NT2/D1 (cell line): ENCODE results near the gene USP12.

Experiments
- SUZ12 ChIP-seq: IDR thresholded peaks from 2 replicates; pipeline ENCODE4 v1.6.1; 2011; ENCODE audit not compliant: insufficient read length, insufficient read depth; ENCODE audit errors: extremely low read depth
- YY1 ChIP-seq: IDR thresholded peaks from 2 replicates; pipeline ENCODE4 v1.6.1; 2011; ENCODE audit not compliant: insufficient read length, insufficient read depth
- ZNF274 ChIP-seq: IDR thresholded peaks from 2 replicates; pipeline ENCODE4 v1.6.1; 2011; ENCODE audit warnings: mild to moderate bottlenecking, low read depth, low read length

- TF ChIP-seq SUZ12 (no peak), YY1 (no peak), ZNF274 (no peak)
Observed at GRCh38 chr13:27065582-27065981, 106.0 kb downstream of the USP12 start.
